IMR-90 (cell line): ENCODE data around the gene GRIK3. TPM values are rescaled to one million over a fixed set of nuclear protein-coding genes. Genes with fewer than 3 reads are reported as not detected.

Source experiments
- ATAC-seq: fragments of 200-7000 bp; cut with Tn5 transposase; 2 replicates; pipeline ENCODE4 v1.9.1; 2020; ENCODE audit warnings: low read depth, mild to moderate bottlenecking, moderate library complexity
- BruUV-seq: library from RNA; stranded (reverse); fragments of 400-500 nt; replicated peaks from 2 replicates; lab custom pipeline; 2021; lab: Mats Ljungman, UMichigan
- CTCF ChIA-PET: fragments of 300-600 bp; formaldehyde crosslinking; extraction: SDS; loops from one replicate; lab custom pipeline; 2021; ENCODE audit warnings: antibody characterized with exemption; lab: Yijun Ruan, JAX
- POLR2A ChIA-PET: fragments of 300-600 bp; sonication (Branson Sonifier 250); formaldehyde crosslinking; loops from one replicate; lab custom pipeline; 2022; ENCODE audit warnings: antibody characterized with exemption; ENCODE audit not compliant: unreplicated experiment; lab: Charles Lee
- DNase-seq: peaks from one replicate; pipeline ENCODE4 v3.0.0; 2013
- H2AFZ ChIP-seq: replicated peaks from 2 replicates; pipeline ENCODE3; 2013; ENCODE audit warnings: low read length, mild to moderate bottlenecking; ENCODE audit not compliant: poor library complexity
- H2AK5ac ChIP-seq: 2 replicates; pipeline ENCODE4 v1.6.1; 2013; ENCODE audit warnings: low read depth, low read length, inconsistent platforms
- H2AK9ac ChIP-seq: replicated peaks from 2 replicates; pipeline ENCODE3; 2013; ENCODE audit warnings: mild to moderate bottlenecking, low read depth, low read length, moderate library complexity; ENCODE audit not compliant: poor library complexity
- H2BK120ac ChIP-seq: 2 replicates; pipeline ENCODE4 v1.6.1; 2013; ENCODE audit warnings: low read depth, low read length, inconsistent platforms
- H2BK15ac ChIP-seq: 3 replicates; pipeline ENCODE4 v1.6.1; 2013; ENCODE audit warnings: low read depth, low read length, inconsistent platforms
- H2BK20ac ChIP-seq: 2 replicates; pipeline ENCODE4 v1.6.1; 2013; ENCODE audit warnings: low read depth, mild to moderate bottlenecking, inconsistent platforms, low read length, moderate library complexity
- H2BK5ac ChIP-seq: 2 replicates; pipeline ENCODE4 v1.6.1; 2013; ENCODE audit warnings: mild to moderate bottlenecking, low read depth, low read length, inconsistent platforms; ENCODE audit not compliant: poor library complexity, severe bottlenecking
- H3K14ac ChIP-seq: replicated peaks from 2 replicates; pipeline ENCODE4 v1.6.1; 2013; ENCODE audit warnings: low read depth, low read length, inconsistent platforms
- H3K18ac ChIP-seq: 2 replicates; pipeline ENCODE4 v1.6.1; 2013; ENCODE audit warnings: low read depth, low read length, control low read depth
- H3K23ac ChIP-seq: 2 replicates; pipeline ENCODE4 v1.6.1; 2013; ENCODE audit warnings: low read depth, low read length, inconsistent platforms
- H3K27ac ChIP-seq: 2 replicates; pipeline ENCODE4 v1.5.1; 2013; ENCODE audit warnings: mild to moderate bottlenecking, control low read depth, low read length; ENCODE audit not compliant: insufficient read depth
- H3K27me3 ChIP-seq: 2 replicates; pipeline ENCODE4 v1.6.1; 2013; ENCODE audit warnings: low read length; ENCODE audit not compliant: control insufficient read depth, insufficient read depth
- H3K36me3 ChIP-seq: 2 replicates; pipeline ENCODE4 v1.6.1; 2013; ENCODE audit warnings: low read length, mixed read lengths; ENCODE audit not compliant: control insufficient read depth, insufficient read depth
- H3K4ac ChIP-seq: 2 replicates; pipeline ENCODE4 v1.6.1; 2013; ENCODE audit warnings: low read depth, low read length, inconsistent platforms
- H3K4me1 ChIP-seq: 2 replicates; pipeline ENCODE4 v1.6.1; 2013; ENCODE audit warnings: low read length, mixed read lengths; ENCODE audit not compliant: control insufficient read depth, insufficient read depth
- H3K4me2 ChIP-seq: 2 replicates; pipeline ENCODE4 v1.6.1; 2013; ENCODE audit warnings: low read depth, mild to moderate bottlenecking, control low read depth, low read length, moderate library complexity
- H3K4me3 ChIP-seq: 2 replicates; pipeline ENCODE4 v1.5.1; 2013; ENCODE audit warnings: low read depth, mild to moderate bottlenecking, control low read depth, low read length, moderate library complexity; ENCODE audit not compliant: insufficient read depth
- H3K56ac ChIP-seq: 2 replicates; pipeline ENCODE4 v1.6.1; 2013; ENCODE audit warnings: low read length, inconsistent platforms; ENCODE audit not compliant: insufficient read depth; ENCODE audit errors: extremely low read depth
- H3K79me1 ChIP-seq, 2 experiments: 2 replicates each; pipeline ENCODE4 v1.6.1; 2013; ENCODE audit warnings: low read length in 2 of 2, inconsistent platforms in 1 of 2, low read depth in 1 of 2
- H3K9ac ChIP-seq: 2 replicates; pipeline ENCODE4 v1.6.1; 2013; ENCODE audit warnings: low read depth, low read length, control low read depth
- H3K9me1 ChIP-seq: 2 replicates; pipeline ENCODE4 v1.6.1; 2013; ENCODE audit warnings: low read length, inconsistent platforms; ENCODE audit not compliant: insufficient read depth
- H3K9me3 ChIP-seq: 2 replicates; pipeline ENCODE4 v1.6.1; 2013; ENCODE audit warnings: low read length; ENCODE audit not compliant: control insufficient read depth, insufficient read depth
- H4K20me1 ChIP-seq: 2 replicates; pipeline ENCODE4 v1.6.1; 2013; ENCODE audit warnings: low read length, inconsistent platforms; ENCODE audit not compliant: insufficient read depth
- H4K5ac ChIP-seq: 2 replicates; pipeline ENCODE4 v1.6.1; 2013; ENCODE audit warnings: mild to moderate bottlenecking, low read depth, low read length, control low read depth
- H4K8ac ChIP-seq, 2 experiments: 2 replicates each; pipeline ENCODE4 v1.6.1; 2013; ENCODE audit warnings: low read depth in 2 of 2, low read length in 2 of 2, control low read depth in 1 of 2, inconsistent platforms in 1 of 2
- H4K91ac ChIP-seq: 2 replicates; pipeline ENCODE4 v1.6.1; 2013; ENCODE audit warnings: low read depth, low read length, inconsistent platforms; ENCODE audit not compliant: insufficient read depth
- SMC3 ChIP-seq: fragments of 150-350 bp; IDR thresholded peaks from 2 replicates; pipeline ENCODE4 v1.6.1; 2016; ENCODE audit warnings: low read depth, mild to moderate bottlenecking, antibody characterized with exemption, low read length, moderate library complexity
- WGBS, 2 experiments: methylation state at CpG; one replicate each; pipeline versions ENCODE4 v1.1.5 to v1.1.7; 2013; ENCODE audit warnings: missing lambda C conversion rate in 2 of 2; ENCODE audit not compliant: insufficient read length in 1 of 2; ENCODE audit errors: extremely low coverage in 2 of 2; 5-methylcytosine and 5-hydroxymethylcytosine counted together
- dilution Hi-C: fragments of 300-500 bp; cut with HindIII; formaldehyde crosslinking; loops from one replicate; pipeline ENCODE4 v1.14.3; 2018; ENCODE audit warnings: low sequenced_read_pairs; ENCODE audit not compliant: unreplicated experiment
- in situ Hi-C: fragments of 300-500 bp; cut with MboI; formaldehyde crosslinking; loops from 3 replicates; pipeline ENCODE4 v1.14.3; 2019; ENCODE audit warnings: low sequenced_read_pairs, inconsistent platforms, mixed read lengths
- intact Hi-C: fragments of 100-400 bp; cut with micrococcal nuclease; formaldehyde crosslinking; loops from 2 replicates; pipeline ENCODE4 v1.10.0; 2022
- polyA plus RNA-seq, 3 experiments: library from polyadenylated mRNA; depleted of rRNA; stranded (reverse); fragments of >200 nt; gene quantifications; 2 replicates each; pipeline ENCODE4 v1.2.3, GENCODE V29; 2012; ENCODE audit warnings: low replicate concordance in 1 of 3
- total RNA-seq: library from RNA; depleted of rRNA; stranded (reverse); fragments of >200 nt; gene quantifications from 2 replicates; pipeline ENCODE4 v1.2.3, GENCODE V29; 2012

The GRIK3 gene
- total and polyA plus RNA-seq, 2 of the 4 experiments (the other 2 are of a cell fraction), result not detected

DNA sequence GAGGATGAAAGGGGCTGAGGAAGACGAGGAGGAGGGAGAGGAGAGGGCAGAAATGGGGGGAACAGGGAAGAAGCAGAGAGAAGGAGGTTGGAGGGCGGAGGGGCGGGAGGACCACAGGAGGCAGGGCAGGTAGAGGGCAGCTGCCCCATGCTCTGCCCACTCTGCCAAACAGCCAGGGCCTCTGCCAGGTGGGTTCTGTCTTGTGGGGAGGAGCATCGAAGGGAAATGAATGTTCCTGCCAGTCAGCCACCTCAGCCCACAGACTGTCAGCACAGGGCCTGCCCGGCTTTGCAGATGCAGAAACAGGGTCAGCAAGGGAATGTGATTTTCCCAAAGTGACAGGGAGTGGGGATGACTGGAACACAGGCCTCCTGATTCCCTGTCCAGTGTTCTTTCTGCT lies 82.6 kb downstream of the GRIK3 start:
- no peak for ATAC-seq
- Histone ChIP-seq H4K5ac (no peak overlapping the region), H3K4me3 (no peak overlapping the region), H2BK5ac (no peak overlapping the region), H2BK120ac (no peak overlapping the region), H3K9me3 (no peaks in the 10 kb centered on the region), H3K23ac (no peak overlapping the region), H3K14ac (no peak overlapping the region), H4K20me1 (no peaks in the 10 kb centered on the region), H3K27ac (no peak overlapping the region), H4K8ac (no peak overlapping the region), H3K36me3 (no peaks in the 10 kb centered on the region), H3K4ac (no peak overlapping the region), H3K9ac (no peak overlapping the region), H3K4me1 (no peaks in the 10 kb centered on the region), H3K56ac (no peak overlapping the region), H2AFZ (no peak overlapping the region), H2BK20ac (no peak overlapping the region), H2BK15ac (no peak overlapping the region), H3K27me3 (no peaks in the 10 kb centered on the region), H4K91ac (no peak overlapping the region), H3K18ac (no peak overlapping the region), H2AK9ac (no peak overlapping the region), H3K4me2 (no peak overlapping the region), H3K79me1 (no peaks in the 10 kb centered on the region), H2AK5ac (no peak overlapping the region), H3K9me1 (no peaks in the 10 kb centered on the region; the same call in 1 of the 2 replicates)
- intact Hi-C loops, result no loop called here
- CTCF ChIA-PET, result no interaction called here
- BruUV-seq, result no TSS peak
- in situ Hi-C loops, result no loop called here
- POLR2A ChIA-PET, result no interaction called here
- no peak for DNase-seq
- TF ChIP-seq SMC3, result no peak
- 0% methylated on average over 1 of the region's 5 CpGs; no CpG with 5 or more reads in 1 of the 2 experiments for WGBS, 2 experiments
- dilution Hi-C loops, result no loop called here
